BE2C (cell line): Measurements from ENCODE around the gene ZNF516.

Source experiments
- DNase-seq: peaks from one replicate; pipeline ENCODE4 v3.0.0-alpha.2; 2020
- H3K27me3 ChIP-seq: fragments of 250-450 bp; sonication (Bioruptor Pico); 2 replicates; pipeline ENCODE4 v1.5.1; 2020; ENCODE audit warnings: mild to moderate bottlenecking
- H3K36me3 ChIP-seq: fragments of 250-450 bp; sonication (Bioruptor Pico); 2 replicates; pipeline ENCODE4 v1.5.1; 2020; ENCODE audit warnings: mild to moderate bottlenecking
- H3K4me1 ChIP-seq: fragments of 250-450 bp; sonication (Bioruptor Pico); 2 replicates; pipeline ENCODE4 v1.5.1; 2020
- H3K4me3 ChIP-seq: 2 replicates; pipeline ENCODE4 v1.5.1; 2011; ENCODE audit warnings: low read depth, low read length
- H3K9me3 ChIP-seq: fragments of 250-450 bp; sonication (Bioruptor Pico); 2 replicates; pipeline ENCODE4 v1.5.1; 2020
- TF ChIP-seq, protein P1 (sequence below): IDR thresholded peaks from 2 replicates; pipeline ENCODE4 v1.5.1; 2012; ENCODE audit warnings: mild to moderate bottlenecking, low read depth, low read length

ZNF516 gene

GRCh38 chr18:76484749-76485387, 10.2 kb downstream of the ZNF516 start:
- H3K4me1 ChIP-seq = no peaks in the 10 kb centered on the region
- H3K36me3 ChIP-seq = no peaks in the 10 kb centered on the region
- no peaks in the 10 kb centered on the region for H3K27me3 ChIP-seq
- TF ChIP-seq, protein P1, sequence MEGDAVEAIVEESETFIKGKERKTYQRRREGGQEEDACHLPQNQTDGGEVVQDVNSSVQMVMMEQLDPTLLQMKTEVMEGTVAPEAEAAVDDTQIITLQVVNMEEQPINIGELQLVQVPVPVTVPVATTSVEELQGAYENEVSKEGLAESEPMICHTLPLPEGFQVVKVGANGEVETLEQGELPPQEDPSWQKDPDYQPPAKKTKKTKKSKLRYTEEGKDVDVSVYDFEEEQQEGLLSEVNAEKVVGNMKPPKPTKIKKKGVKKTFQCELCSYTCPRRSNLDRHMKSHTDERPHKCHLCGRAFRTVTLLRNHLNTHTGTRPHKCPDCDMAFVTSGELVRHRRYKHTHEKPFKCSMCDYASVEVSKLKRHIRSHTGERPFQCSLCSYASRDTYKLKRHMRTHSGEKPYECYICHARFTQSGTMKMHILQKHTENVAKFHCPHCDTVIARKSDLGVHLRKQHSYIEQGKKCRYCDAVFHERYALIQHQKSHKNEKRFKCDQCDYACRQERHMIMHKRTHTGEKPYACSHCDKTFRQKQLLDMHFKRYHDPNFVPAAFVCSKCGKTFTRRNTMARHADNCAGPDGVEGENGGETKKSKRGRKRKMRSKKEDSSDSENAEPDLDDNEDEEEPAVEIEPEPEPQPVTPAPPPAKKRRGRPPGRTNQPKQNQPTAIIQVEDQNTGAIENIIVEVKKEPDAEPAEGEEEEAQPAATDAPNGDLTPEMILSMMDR = no peak
- no peak for DNase-seq
- no peaks in the 10 kb centered on the region for H3K9me3 ChIP-seq
- no peak overlapping the region for H3K4me3 ChIP-seq

- H3K4me3 ChIP-seq = no peak overlapping the region
- no peak for DNase-seq
- TF ChIP-seq, protein P1 = no peak
- no peaks in the 10 kb centered on the region for H3K9me3 ChIP-seq
- no peaks in the 10 kb centered on the region for H3K36me3 ChIP-seq
- no peaks in the 10 kb centered on the region for H3K27me3 ChIP-seq
- H3K4me1 ChIP-seq = no peaks in the 10 kb centered on the region
These were observed 11.3 kb downstream of the ZNF516 start for GRCh38 chr18:76483780-76484179.

DNA sequence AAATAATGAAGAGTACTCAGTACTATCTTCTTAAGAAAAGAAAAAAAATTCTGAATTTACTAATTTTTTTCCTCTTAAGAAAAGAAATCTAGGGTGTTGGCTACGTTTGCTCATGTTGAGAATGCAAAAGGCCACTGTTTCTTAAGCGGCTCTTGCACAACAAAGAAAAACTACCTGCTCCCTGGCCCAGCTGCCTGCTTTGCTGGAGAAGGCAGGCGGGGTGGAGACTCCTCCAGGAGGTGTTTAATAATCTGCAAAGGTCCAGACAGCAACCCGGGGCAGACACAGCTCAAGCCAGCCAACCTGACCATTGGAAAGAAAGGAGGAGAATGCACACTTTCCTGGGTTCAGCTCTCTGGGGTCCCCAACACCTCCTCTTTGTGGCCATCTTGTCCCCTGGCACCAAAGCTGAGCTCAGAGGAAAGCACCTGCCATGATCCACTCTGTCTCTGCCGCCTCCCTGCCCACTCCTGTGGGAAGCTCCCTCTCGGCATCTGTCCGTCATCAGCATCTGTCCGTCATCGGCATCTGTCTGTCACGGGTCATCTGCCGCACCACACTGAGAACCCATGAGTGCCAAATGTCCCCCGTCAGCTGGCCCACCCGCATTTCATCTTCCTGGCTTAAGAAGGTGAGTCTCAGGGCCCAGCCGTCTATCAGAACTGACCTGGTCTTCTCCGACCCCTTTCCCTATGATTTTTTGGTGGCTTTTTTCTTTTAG, 11.9 kb downstream of the ZNF516 start:
- TF ChIP-seq, protein P1 = no peak
- H3K27me3 ChIP-seq = no peaks in the 10 kb centered on the region
- H3K9me3 ChIP-seq = no peaks in the 10 kb centered on the region
- no peaks in the 10 kb centered on the region for H3K4me1 ChIP-seq
- no peak overlapping the region for H3K4me3 ChIP-seq
- no peak for DNase-seq
- no peaks in the 10 kb centered on the region for H3K36me3 ChIP-seq

- TF ChIP-seq, protein P1 = no peak
- Histone ChIP-seq H3K36me3 (no peaks in the 10 kb centered on the region), H3K4me3 (no peak overlapping the region), H3K4me1 (no peaks in the 10 kb centered on the region), H3K9me3 (no peaks in the 10 kb centered on the region), H3K27me3 (no peaks in the 10 kb centered on the region)
- DNase-seq = no peak
These were observed 12.8 kb downstream of the ZNF516 start for GRCh38 chr18:76482267-76482666.

DNA sequence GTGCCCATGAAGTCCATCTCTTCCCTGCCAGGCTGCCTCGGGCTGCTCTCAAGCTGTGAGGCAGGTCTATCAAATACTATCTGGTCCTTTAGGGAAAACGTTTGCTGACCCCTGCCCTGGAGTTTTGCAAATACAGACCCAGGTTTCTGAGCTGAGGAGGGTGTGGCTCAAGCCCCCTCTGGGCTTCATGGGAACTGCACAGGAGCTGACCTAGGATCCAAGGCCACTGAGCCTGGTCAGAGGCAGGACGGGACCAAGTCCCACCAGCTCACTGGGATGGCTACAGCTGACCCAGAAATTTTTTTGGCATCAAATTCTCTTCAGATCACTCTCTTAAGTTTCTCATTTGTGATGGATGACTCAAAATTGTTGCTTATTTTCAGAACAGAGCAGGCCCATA, 14.1 kb downstream of the ZNF516 start:
- H3K4me3 ChIP-seq = no peak overlapping the region
- H3K9me3 ChIP-seq = no peaks in the 10 kb centered on the region
- no peak for DNase-seq
- TF ChIP-seq, protein P1 = peak; percentile 24
- H3K4me1 ChIP-seq = no peaks in the 10 kb centered on the region
- H3K36me3 ChIP-seq = no peaks in the 10 kb centered on the region
- no peaks in the 10 kb centered on the region for H3K27me3 ChIP-seq

GRCh38 chr18:76479351-76480238, 15.4 kb downstream of the ZNF516 start:
- Histone ChIP-seq H3K9me3 (no peaks in the 10 kb centered on the region), H3K27me3 (no peaks in the 10 kb centered on the region), H3K4me3 (no peak overlapping the region), H3K36me3 (no peaks in the 10 kb centered on the region), H3K4me1 (no peaks in the 10 kb centered on the region)
- no peak for DNase-seq
- TF ChIP-seq, protein P1 = no peak
